ENCODE data around the gene CCDC116.
"Not testable (repeated sequence)": the region's sequence is repeated elsewhere in the genome, so short reads cannot be mapped to it uniquely, and the experiment has no call there.

CCDC116 gene

GRCh38 chr22:21669026-21669425 is 36.5 kb downstream of the CCDC116 start:
- no peak for TF ChIP-seq CTCF (IDR thresholded peaks at IDR 0.05; ENCODE audit: low read length, missing control alignments)
- no peak overlapping the region for H3K4me3 ChIP-seq (replicated peaks; ENCODE audit: low read depth, low read length)
- no peak for DNase-seq (ENCODE audit: low read depth)

GRCh38 chr22:21672107-21672629 is 39.6 kb downstream of the CCDC116 start:
- no peak overlapping the region for H3K4me3 ChIP-seq (replicated peaks; ENCODE audit: low read depth, low read length)
- no peak for TF ChIP-seq CTCF (IDR thresholded peaks at IDR 0.05; ENCODE audit: low read length, missing control alignments)
- DNase-seq (ENCODE audit: low read depth) = no peak

GRCh38 chr22:21673534-21674321 is 41.2 kb downstream of the CCDC116 start:
- no peak for TF ChIP-seq CTCF (IDR thresholded peaks at IDR 0.05; ENCODE audit: low read length, missing control alignments)
- no peak overlapping the region for H3K4me3 ChIP-seq (replicated peaks; ENCODE audit: low read depth, low read length)
- no peak for DNase-seq (ENCODE audit: low read depth)

- no peak overlapping the region for H3K4me3 ChIP-seq (replicated peaks; ENCODE audit: low read depth, low read length)
- no peak for DNase-seq (ENCODE audit: low read depth)
- TF ChIP-seq CTCF (IDR thresholded peaks at IDR 0.05; ENCODE audit: low read length, missing control alignments) = no peak
Observed at GRCh38 chr22:21674638-21675245, 42.2 kb downstream of the CCDC116 start.

- no peak for TF ChIP-seq CTCF (IDR thresholded peaks at IDR 0.05; ENCODE audit: low read length, missing control alignments)
- no peak overlapping the region for H3K4me3 ChIP-seq (replicated peaks; ENCODE audit: low read depth, low read length)
- no peak for DNase-seq (ENCODE audit: low read depth)
Observed at GRCh38 chr22:21677606-21678443, 45.3 kb downstream of the CCDC116 start.

GRCh38 chr22:21678842-21679241 is 46.3 kb downstream of the CCDC116 start:
- DNase-seq (ENCODE audit: low read depth); H3K4me3 ChIP-seq (replicated peaks; ENCODE audit: low read depth, low read length): not testable (repeated sequence)

GRCh38 chr22:21679383-21679782 is 46.8 kb downstream of the CCDC116 start:
- no peak overlapping the region for H3K4me3 ChIP-seq (replicated peaks; ENCODE audit: low read depth, low read length)
- no peak for TF ChIP-seq CTCF (IDR thresholded peaks at IDR 0.05; ENCODE audit: low read length, missing control alignments)
- DNase-seq (ENCODE audit: low read depth) = no peak

Data from fibroblast of pulmonary artery (primary cell).